HG03095 (cell line): ENCODE measurements around the gene ARFGAP3.
"Not testable (repeated sequence)": the region's sequence is repeated elsewhere in the genome, so short reads cannot be mapped to it uniquely, and the experiment has no call there.

Source experiments
- ATAC-seq: cut with Tn5 transposase; IDR thresholded peaks from one replicate; pipeline ENCODE4 v1.9.1; 2021; ENCODE audit warnings: moderate library complexity; ENCODE audit not compliant: unreplicated experiment

The ARFGAP3 gene

GRCh38 chr22:42770941-42771647 lies 86.0 kb downstream of the ARFGAP3 start:
- no peak for ATAC-seq

GRCh38 chr22:42770448-42770726 lies 86.7 kb downstream of the ARFGAP3 start:
- no peak for ATAC-seq

GRCh38 chr22:42769574-42770447 lies 87.3 kb downstream of the ARFGAP3 start:
- peak; percentile 70 for ATAC-seq

GRCh38 chr22:42769238-42769573 lies 87.9 kb downstream of the ARFGAP3 start:
- no peak for ATAC-seq

- ATAC-seq, result no peak
Observed at GRCh38 chr22:42768385-42769035, 88.6 kb downstream of the ARFGAP3 start.

- no peak for ATAC-seq
Observed at GRCh38 chr22:42766860-42767259, 90.2 kb downstream of the ARFGAP3 start.

GRCh38 chr22:42764895-42765363 lies 92.1 kb downstream of the ARFGAP3 start:
- no peak for ATAC-seq

- no peak for ATAC-seq
Observed at GRCh38 chr22:42763965-42764480, 93.0 kb downstream of the ARFGAP3 start.

GRCh38 chr22:42760806-42761565 lies 96.1 kb downstream of the ARFGAP3 start:
- no peak for ATAC-seq

- no peak for ATAC-seq
Observed at GRCh38 chr22:42758931-42759629, 98.0 kb downstream of the ARFGAP3 start.

- ATAC-seq, result not testable (repeated sequence)
Observed at GRCh38 chr22:42755553-42755952, 101.5 kb downstream of the ARFGAP3 start.

GRCh38 chr22:42755121-42755520 lies 102.0 kb downstream of the ARFGAP3 start:
- not testable (repeated sequence) for ATAC-seq

GRCh38 chr22:42754658-42755057 lies 102.4 kb downstream of the ARFGAP3 start:
- no peak for ATAC-seq

- no peak for ATAC-seq
Observed at GRCh38 chr22:42752912-42753311, 104.2 kb downstream of the ARFGAP3 start.

- no peak for ATAC-seq
Observed at GRCh38 chr22:42752230-42752746, 104.8 kb downstream of the ARFGAP3 start.

- ATAC-seq, result not testable (repeated sequence)
Observed at GRCh38 chr22:42750421-42750820, 106.7 kb downstream of the ARFGAP3 start.

GRCh38 chr22:42747701-42748513 lies 109.2 kb downstream of the ARFGAP3 start:
- ATAC-seq, result no peak
